ENCODE results near the gene HADHA.

HADHA gene

DNA sequence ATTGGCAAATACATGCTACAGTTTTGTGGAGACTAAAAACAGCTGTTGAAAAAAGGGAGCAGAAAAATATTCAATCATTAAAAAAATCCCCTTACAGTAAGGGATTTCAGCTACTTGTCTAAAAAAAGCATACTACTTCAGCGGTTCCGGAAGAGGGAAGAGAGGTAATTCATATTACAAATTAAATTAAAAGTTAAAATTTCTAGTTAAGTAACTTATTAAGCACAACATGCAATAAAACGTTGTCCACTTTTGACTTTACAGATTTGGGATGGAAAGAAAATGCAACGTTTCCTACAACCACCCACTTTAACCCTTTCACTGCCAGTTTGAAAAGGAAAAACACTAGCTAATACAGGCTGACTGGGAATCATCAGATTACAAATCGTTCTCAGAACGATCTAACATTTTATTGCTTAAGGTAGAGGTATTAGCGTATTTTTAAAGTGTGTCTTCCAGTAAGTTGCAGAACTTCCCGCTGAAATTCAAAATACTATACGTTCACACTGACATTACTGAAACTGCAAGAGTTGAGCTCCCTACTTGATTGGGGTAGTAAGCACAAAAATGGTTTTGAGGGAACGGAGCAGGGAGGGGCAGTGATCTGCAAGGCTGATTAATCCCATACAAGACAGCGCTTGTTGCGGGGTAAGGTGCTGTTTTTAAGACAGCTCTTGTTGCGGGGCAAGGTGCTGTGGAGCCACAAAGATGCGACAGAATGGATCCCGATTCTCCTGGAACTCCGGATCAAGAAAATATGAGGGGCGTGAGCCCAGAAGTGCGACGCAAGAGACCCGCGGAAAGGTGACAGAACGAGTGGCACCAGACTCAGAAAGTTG lies 743 bp downstream of the HADHA start:
- no peak for DNase-seq

- no peak for DNase-seq
Measured at GRCh38 chr2:26241928-26242436, 2.5 kb downstream of the HADHA start.

DNA sequence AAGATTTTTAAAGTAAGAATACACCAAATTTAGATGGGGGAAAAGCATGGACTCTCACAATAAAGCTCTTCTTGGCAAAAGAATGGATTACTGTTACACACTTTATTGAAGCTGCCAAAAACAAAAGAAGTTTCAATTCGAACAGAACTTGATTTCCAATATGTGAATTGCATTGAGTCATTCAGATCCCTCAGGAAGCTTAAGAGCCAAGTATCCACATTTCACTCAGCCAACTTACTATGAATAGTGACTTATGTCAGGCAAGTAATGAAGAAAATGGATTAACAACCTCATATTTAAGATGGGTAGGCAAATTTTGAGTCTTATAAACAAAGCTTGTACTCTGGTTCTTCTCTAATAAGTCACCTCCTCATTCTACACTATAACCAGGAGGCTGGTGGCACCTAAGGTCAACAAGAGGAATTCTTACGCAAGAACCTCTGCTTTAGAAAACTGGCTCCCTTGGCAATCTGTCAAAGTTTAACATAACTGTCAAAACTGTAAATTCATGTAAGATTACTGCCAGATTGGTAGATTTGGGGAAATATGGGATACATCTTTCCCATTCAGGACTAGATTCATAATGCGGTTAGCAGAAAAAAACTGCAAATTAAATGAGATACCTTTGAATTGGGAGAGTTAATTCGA lies 6.0 kb downstream of the HADHA start:
- DNase-seq, result no peak

DNA sequence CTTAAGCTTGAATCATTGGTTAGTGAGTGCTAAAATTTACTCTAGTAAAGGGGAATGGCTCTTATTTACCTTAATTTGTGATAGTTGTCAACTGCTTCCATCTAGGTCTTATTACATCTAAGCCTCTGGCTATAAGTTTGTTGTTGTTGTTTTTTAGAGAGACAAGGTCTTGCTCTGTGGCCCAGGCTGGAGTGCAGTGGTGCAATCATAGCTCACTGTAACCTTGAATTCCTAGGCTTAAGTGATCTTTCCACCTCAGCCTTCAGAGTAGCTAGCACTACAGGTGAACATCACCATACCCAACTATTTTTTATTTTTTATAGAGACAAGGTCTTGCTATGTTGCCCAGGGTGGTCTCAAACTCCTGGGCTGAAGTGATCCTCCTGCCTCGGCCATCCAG lies 6.6 kb downstream of the HADHA start:
- no peak for DNase-seq

DNA sequence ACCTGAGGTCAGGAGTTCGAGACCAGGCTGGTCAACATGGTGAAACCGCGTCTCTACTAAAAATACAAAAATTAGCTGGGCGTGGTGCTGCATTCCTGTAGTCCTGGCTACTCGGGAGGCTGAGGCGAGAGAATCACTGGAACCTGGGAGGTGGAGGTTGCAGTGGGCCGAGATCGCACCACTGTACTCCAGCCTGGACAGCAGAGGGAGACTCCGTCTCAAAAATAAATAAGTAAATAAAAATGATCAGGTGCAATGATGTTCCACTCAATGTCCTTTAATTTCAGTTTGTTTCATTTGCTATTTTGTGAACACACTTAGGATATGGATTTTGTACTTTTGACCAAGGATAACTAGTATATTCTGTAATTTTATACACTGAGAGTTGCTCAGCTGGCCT lies 9.3 kb downstream of the HADHA start:
- DNase-seq, result no peak

GRCh38 chr2:26230806-26231205 lies 13.6 kb downstream of the HADHA start:
- DNase-seq, result no peak

GRCh38 chr2:26229595-26229994 lies 14.8 kb downstream of the HADHA start:
- no peak for DNase-seq

DNA sequence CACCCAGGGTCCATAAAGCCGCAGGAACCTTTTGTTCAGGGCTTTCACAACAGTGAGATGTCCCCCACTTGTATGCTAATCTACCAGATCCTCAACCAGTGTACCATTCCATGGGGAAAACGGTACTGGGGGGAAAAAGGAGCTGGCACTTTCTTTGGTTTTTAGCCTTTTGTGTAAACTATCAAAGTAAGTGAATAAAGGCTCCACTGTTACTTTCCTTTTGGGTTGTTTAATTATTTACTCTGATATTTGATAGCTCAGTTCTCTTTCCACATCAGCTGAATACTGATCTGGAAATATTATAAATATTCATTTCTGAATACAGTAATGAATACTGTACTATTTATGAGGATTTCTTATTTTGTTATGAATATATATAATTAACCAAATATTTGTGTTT lies 20.3 kb downstream of the HADHA start:
- DNase-seq, result no peak

GRCh38 chr2:26223018-26223417 lies 21.4 kb downstream of the HADHA start:
- DNase-seq, result no peak

DNA sequence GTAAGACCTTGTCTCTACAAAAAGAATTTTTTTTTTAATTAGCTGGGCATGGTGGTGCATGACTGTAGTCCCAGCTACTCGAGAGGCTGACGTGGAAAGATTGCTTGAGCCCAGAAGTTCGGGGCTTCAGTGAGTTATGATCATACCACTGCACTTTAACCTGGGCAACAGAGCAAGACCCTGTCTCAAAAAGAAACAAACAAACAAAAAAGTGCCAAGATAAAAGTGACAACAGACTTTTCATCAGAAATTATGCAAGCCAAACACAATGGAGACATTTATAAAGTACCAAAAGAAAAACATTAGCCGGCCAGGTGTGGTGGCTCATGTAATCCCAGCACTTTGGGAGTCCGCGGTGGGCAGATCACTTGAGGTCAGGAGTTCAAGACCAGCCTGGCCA lies 26.7 kb downstream of the HADHA start:
- no peak for DNase-seq

DNA sequence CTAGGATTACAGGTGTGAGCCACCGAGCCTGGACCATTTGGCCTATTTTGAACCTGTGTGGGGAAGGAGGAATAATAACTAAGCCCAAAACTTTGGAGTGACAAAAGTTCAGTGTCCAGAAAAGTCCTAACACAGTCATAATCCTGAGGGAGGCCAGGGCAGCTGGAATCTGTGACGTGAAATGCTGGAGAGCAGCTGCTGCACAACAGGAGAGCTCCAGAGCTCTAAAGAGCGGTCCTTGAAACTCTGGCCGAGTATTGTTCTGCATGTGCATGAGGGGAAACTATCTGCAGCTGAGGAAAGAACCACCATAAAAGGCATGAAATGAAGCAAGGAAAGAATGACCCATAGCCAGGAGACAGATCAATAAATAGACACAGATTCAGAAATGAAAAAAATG lies 27.8 kb downstream of the HADHA start:
- no peak for DNase-seq

DNA sequence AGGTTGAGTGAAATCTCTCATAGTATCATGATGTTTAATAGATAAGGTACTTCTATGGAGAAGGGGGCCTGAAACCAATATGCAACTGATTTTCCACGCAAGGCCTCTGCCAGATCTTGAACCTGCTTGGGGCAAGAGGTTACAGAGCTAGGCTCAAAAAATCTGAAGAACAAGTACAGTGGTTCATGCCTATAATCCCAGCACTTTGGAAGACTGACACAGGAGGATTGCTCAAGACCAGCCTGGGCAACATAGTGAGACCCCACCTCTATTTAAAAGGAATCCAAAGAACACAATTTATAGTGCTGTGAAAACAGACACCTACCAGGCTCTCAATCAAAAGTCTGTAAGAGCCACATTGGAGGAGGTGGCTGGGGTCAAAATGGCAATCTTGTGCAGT lies 28.6 kb downstream of the HADHA start:
- DNase-seq, result no peak

- no peak for DNase-seq
Measured at GRCh38 chr2:26214759-26215158, 29.7 kb downstream of the HADHA start.

- DNase-seq, result no peak
Measured at GRCh38 chr2:26212011-26212410, 32.4 kb downstream of the HADHA start.

- DNase-seq, result no peak
Measured at GRCh38 chr2:26203906-26204305, 40.5 kb downstream of the HADHA start.

DNA sequence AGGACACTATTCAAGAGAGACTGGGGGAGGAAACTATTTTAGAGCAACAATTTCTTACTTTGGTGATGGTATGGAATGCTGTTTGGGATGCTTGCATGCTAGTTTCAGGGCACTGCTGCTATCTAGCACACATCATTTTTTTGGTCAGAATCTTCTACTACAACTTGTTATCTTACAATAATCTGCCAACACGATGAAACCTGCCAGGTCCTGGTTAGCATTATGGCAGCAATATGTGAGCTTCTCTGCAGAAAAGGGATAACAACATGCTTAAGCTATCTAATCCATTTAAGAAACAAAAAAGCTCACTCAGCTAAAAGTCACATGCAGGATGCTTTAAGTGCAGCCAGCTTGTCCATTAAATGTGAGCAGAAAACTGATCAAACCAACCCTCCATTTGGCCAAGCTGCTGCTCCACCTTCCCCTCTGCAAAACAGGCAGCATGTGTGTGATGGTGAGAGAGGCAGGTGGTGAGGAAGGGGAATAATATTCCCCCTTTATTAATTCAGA lies 41.4 kb downstream of the HADHA start:
- no peak for DNase-seq

- no peak for DNase-seq
Measured at GRCh38 chr2:26197516-26197915, 46.9 kb downstream of the HADHA start.

GRCh38 chr2:26196683-26197418 lies 47.6 kb downstream of the HADHA start:
- DNase-seq, result no peak

GRCh38 chr2:26195040-26195984 lies 49.1 kb downstream of the HADHA start:
- no peak for DNase-seq

- DNase-seq, result no peak
Measured at GRCh38 chr2:26193578-26194231, 50.7 kb downstream of the HADHA start.

DNA sequence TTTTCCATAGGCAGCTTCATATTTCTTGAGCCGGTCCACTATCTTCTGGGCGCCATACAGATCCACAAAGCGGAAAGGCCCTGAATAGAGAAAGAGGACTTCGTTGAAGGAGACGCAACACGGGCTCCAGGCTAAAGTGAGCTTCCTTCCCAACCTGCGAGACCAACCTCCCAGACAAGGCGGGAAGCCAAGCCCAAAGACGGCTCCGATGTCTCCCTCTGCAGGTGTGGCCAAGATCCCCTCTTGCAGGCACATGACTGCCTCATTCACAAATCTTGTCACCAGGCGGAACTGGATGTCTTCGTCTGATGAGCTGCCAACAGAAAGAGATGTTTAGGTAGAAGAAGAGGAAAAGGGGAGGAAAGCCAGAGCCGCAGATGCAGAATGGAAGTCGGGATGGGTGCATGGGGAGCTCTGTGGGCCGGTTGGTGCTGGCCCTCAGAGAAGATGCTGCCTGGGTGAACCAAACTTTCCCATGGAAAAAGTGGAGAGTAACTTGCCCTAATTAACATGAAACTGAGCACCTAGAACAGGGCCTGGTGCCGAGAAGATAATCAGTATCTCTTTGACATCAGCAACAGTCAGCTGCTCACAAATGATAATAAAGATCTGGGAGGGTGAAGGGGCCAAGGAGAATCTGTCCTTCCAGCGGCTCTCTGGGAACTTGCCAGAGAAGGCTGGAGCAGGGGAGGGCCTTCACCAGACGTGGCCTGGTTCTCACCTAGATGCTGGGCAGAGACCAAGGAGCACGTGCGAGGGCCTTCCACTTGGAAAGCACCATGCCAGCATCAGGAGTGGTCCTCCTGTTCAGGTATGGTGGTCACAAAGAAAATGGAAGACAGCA lies 52.9 kb downstream of the HADHA start:
- DNase-seq, result no peak

Measured in activated CD8-positive, alpha-beta memory T cell treated with anti-CD3 and anti-CD28 coated beads for 24 hours (primary cell).